ENCODE results near the gene ABL1.

The ABL1 gene

GRCh38 chr9:130898552-130898852, 63.4 kb downstream of the ABL1 start:
- Histone ChIP-seq H3K27me3 (ENCODE audit: control insufficient read depth, low read length) (no peaks in the 10 kb centered on the region), H3K4me2 (ENCODE audit: low read length) (no peak overlapping the region), H3F3A (ENCODE audit: control insufficient read depth, insufficient read depth) (no peaks in the 10 kb centered on the region), H3K4me1 (ENCODE audit: control insufficient read depth, low read length) (no peaks in the 10 kb centered on the region), H3K9me2 (replicated peaks; ENCODE audit: control insufficient read depth, low read length) (no peaks in the 10 kb centered on the region), H4K20me1 (ENCODE audit: control insufficient read depth, insufficient read depth, low read depth, low read length) (no peaks in the 10 kb centered on the region), H3K79me2 (ENCODE audit: control insufficient read depth, low read length) (no peaks in the 10 kb centered on the region), H3K9me3 (ENCODE audit: control insufficient read depth, insufficient read depth, low read length) (no peaks in the 10 kb centered on the region), H3K27ac (ENCODE audit: low read depth, low read length) (no peak overlapping the region), H3K36me3 (ENCODE audit: control insufficient read depth, low read length) (no peaks in the 10 kb centered on the region), H3K4me3 (ENCODE audit: low read length) (no peak overlapping the region)
- TF ChIP-seq EZH2phosphoT487 (IDR thresholded peaks at IDR 0.05; ENCODE audit: borderline replicate concordance, low read length) = no peak
- TF ChIP-seq CTCF (IDR thresholded peaks at IDR 0.05; ENCODE audit: low read depth, low read length, poor library complexity, severe bottlenecking) = no peak

DNA sequence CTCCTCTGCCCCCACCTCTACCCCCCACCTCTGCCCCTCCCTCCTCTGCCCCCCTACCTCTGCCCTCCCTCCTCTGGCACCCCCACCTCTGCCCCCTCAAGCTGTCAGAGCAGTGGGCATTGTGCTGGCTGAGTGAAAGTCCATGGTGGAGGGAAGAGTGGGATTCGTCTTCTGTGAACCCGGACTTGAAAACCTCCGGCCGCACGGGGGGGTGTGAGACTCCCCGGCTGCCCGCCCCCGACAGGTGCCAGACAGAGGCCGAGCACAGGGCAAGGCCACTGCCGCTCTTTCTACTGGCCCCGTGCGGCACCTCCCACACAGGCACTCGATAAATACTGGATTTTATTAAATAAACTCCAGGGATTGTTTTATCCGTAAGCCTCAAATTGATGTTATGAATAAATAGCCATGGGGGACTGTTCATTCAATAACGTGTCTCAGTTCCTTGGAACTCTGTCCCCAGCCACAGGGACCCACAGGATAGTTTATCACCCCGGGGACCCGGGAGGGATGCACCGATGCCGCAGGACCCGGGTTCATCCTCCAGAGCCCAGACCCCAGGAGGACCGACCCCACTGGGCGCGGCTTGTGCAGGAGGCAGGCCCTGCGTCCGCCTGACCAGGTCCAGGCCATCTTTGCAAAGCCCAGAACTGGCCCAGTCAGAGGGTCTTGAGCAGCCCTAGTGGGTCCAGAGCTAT, 64.1 kb downstream of the ABL1 start:
- no peak for TF ChIP-seq CTCF (IDR thresholded peaks at IDR 0.05; ENCODE audit: low read depth, low read length, poor library complexity, severe bottlenecking)
- Histone ChIP-seq H3K4me2 (ENCODE audit: low read length) (no peak overlapping the region), H3K4me3 (ENCODE audit: low read length) (no peak overlapping the region), H3K9me2 (replicated peaks; ENCODE audit: control insufficient read depth, low read length) (no peaks in the 10 kb centered on the region), H3K4me1 (ENCODE audit: control insufficient read depth, low read length) (no peaks in the 10 kb centered on the region), H3K36me3 (ENCODE audit: control insufficient read depth, low read length) (no peaks in the 10 kb centered on the region), H3K79me2 (ENCODE audit: control insufficient read depth, low read length) (no peaks in the 10 kb centered on the region), H3K27ac (ENCODE audit: low read depth, low read length) (no peak overlapping the region), H4K20me1 (ENCODE audit: control insufficient read depth, insufficient read depth, low read depth, low read length) (no peaks in the 10 kb centered on the region), H3F3A (ENCODE audit: control insufficient read depth, insufficient read depth) (no peaks in the 10 kb centered on the region), H3K27me3 (ENCODE audit: control insufficient read depth, low read length) (no peaks in the 10 kb centered on the region), H3K9me3 (ENCODE audit: control insufficient read depth, insufficient read depth, low read length) (no peaks in the 10 kb centered on the region)

DNA sequence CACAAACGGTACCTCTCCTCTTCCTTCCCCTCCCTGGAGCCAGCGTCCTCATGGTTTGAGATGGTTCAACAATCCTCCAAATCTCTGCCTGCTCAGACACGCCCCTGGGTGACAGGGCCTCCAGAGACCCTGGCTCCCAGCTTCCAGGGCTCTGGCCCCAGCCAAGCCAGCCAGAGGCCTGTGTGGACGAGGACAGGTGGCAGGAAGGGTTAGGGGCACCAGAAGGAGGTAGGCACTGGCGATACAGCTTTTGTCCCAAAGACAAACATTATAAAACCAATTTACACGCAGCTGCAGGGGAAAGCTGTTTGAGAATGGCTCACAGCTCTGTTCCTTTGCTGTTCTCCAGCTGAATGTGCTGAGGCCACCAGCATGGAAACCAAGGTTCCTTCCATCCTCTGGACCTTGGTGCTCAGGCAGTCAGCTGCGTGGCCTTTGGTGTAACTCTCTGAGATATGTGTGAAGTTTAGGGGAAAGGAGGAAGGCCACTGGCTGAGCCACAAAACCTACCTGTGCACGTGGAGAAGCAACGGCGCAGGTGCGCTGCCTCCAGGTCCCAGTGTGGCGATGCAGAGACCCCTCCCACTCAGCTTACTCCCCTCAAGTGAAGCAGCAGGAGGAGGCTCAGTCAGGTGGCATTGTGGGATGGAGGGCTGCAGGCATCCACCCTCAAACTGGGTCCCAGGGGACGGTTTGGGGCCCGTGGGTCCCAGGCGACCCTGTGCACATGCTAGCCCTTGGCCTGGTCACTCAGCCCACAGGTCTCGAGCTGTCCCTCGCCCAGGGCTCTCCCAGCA, 65.8 kb downstream of the ABL1 start:
- H3K36me3 ChIP-seq (ENCODE audit: control insufficient read depth, low read length) = no peaks in the 10 kb centered on the region
- no peaks in the 10 kb centered on the region for H3K9me3 ChIP-seq (ENCODE audit: control insufficient read depth, insufficient read depth, low read length)
- H3K27me3 ChIP-seq (ENCODE audit: control insufficient read depth, low read length) = no peaks in the 10 kb centered on the region
- H3K79me2 ChIP-seq (ENCODE audit: control insufficient read depth, low read length) = no peaks in the 10 kb centered on the region
- no peaks in the 10 kb centered on the region for H3K4me1 ChIP-seq (ENCODE audit: control insufficient read depth, low read length)
- TF ChIP-seq CTCF (IDR thresholded peaks at IDR 0.05; ENCODE audit: low read depth, low read length, poor library complexity, severe bottlenecking) = no peak
- no peak for TF ChIP-seq EZH2phosphoT487 (IDR thresholded peaks at IDR 0.05; ENCODE audit: borderline replicate concordance, low read length)
- H3K4me2 ChIP-seq (ENCODE audit: low read length) = no peak overlapping the region
- no peaks in the 10 kb centered on the region for H4K20me1 ChIP-seq (ENCODE audit: control insufficient read depth, insufficient read depth, low read depth, low read length)
- no peaks in the 10 kb centered on the region for H3F3A ChIP-seq (ENCODE audit: control insufficient read depth, insufficient read depth)
- no peak overlapping the region for H3K4me3 ChIP-seq (ENCODE audit: low read length)
- H3K27ac ChIP-seq (ENCODE audit: low read depth, low read length) = no peak overlapping the region
- H3K9me2 ChIP-seq (replicated peaks; ENCODE audit: control insufficient read depth, low read length) = no peaks in the 10 kb centered on the region
